Right lobe of liver (tissue), 6 donors: ENCODE measurements around the gene POM121. TPM values are rescaled to one million over a fixed set of nuclear protein-coding genes. Genes with fewer than 3 reads are reported as not detected.
"Not testable (repeated sequence)": the region's sequence is repeated elsewhere in the genome, so short reads cannot be mapped to it uniquely, and the experiment has no call there.

Source experiments
- ATAC-seq, 4 donors: fragments of 200-7000 bp; cut with Tn5 transposase; one replicate each; pipeline ENCODE4 v1.9.1; 2020; ENCODE audit warnings: mild to moderate bottlenecking in 4 of 4, moderate library complexity in 4 of 4
- DNase-seq, 3 donors: peaks; one replicate each; pipeline ENCODE4 v3.0.0-alpha.2; 2020
- H3K27ac ChIP-seq, 3 donors: fragments of 200-600 bp; one replicate each; pipeline ENCODE4 v1.8.0; 2022
- H3K27me3 ChIP-seq, 2 donors: fragments of 200-600 bp; one replicate each; pipeline ENCODE4 v1.8.0; 2022
- H3K36me3 ChIP-seq, 4 donors: fragments of 200-600 bp; sonication (generic) in 1 of 4; one replicate each; pipeline versions ENCODE4 v1.5.1 to v1.8.0; 2017 to 2022; ENCODE audit warnings: control low read depth in 1 of 4
- H3K4me1 ChIP-seq, 4 donors: fragments of 200-600 bp; sonication (generic) in 1 of 4; one replicate each; pipeline versions ENCODE4 v1.5.1 to v1.8.0; 2017 to 2022; ENCODE audit warnings: control low read depth in 1 of 4
- H3K4me3 ChIP-seq, 3 donors: fragments of 200-600 bp; one replicate each; pipeline ENCODE4 v1.8.0; 2022
- H3K9me3 ChIP-seq, 4 donors: fragments of 200-600 bp; sonication (generic) in 1 of 4; one replicate each; pipeline versions ENCODE4 v1.5.1 to v1.8.0; 2017 to 2022; ENCODE audit warnings: control low read depth in 1 of 4
- WGBS: methylation state at CpG from one replicate; pipeline ENCODE4 v1.1.6; 2018; ENCODE audit warnings: low coverage, low lambda C conversion rate; ENCODE audit not compliant: insufficient coverage; ENCODE audit errors: missing lambda C conversion rate; 5-methylcytosine and 5-hydroxymethylcytosine counted together
- intact Hi-C, 2 donors: fragments of 100-400 bp; cut with DNase I; formaldehyde crosslinking; loops; one replicate each; pipeline versions ENCODE4 v1.11.2 to v1.14.1; 2022
- small RNA-seq, 2 experiments: library from RNA; depleted of rRNA; stranded (forward); fragments of <200 nt; gene quantifications; one replicate each; pipeline ENCODE3, GENCODE V24; 2016
- total RNA-seq, 6 experiments: library from RNA; depleted of rRNA in 2 of 6; stranded (reverse); fragments of >200 nt in 2 of 6; fragmentation: NEBNext Ultra II Directional in 3 of 6; extraction: Animal tissue kit (Norgen Biotek cat#: 25700) in 3 of 6; gene quantifications; one replicate each; pipeline versions ENCODE4 v1.1.0 to v1.2.4, GENCODE V29; 2016 to 2023
- donor health status: DM: no; HTN: yes; CAD: no.
- donor health status: DM: no; HTN: no; CAD: no.
- donor health status: DM: no; HTN: no; CAD: no.
- donor health status: DM: no; HTN: yes; CAD: no.
- donor health status: DM: no; HTN: yes; CAD: no.

POM121 gene
- total RNA-seq, 6 experiments from 2014 or later, result 14.2 to 19.0 (median 16.6) TPM

DNA sequence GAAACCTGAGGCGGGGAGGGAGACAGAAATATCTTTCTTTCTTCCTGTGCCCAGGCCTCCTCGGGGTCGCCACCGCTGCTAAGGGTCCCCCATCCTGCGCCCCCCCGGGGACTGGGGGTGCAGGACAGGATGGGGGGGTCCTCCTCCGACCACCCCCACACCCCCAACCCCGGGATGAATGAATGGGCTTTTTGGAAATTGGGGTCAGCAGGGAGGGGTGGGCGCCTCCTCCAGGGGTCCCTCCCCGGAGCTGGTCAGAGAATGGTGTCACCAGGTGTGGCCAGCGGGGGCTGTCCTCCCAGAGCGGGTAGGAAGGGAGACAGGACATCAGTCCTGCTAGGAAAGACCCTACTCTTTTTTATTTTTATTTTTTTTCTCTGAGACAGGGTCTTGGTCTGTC, 51.5 kb downstream of the POM121 start:
- H3K9me3 ChIP-seq, H3K36me3 ChIP-seq, intact Hi-C loops, H3K27me3 ChIP-seq, H3K27ac ChIP-seq, H3K4me1 ChIP-seq, H3K4me3 ChIP-seq: not testable (repeated sequence)
- ATAC-seq, result peak in 1 of 4 donors; percentile 14
- DNase-seq, result peak in 1 of 3 donors; percentile 36
- WGBS, result no CpG with 5 or more reads among the region's 12 CpGs

DNA sequence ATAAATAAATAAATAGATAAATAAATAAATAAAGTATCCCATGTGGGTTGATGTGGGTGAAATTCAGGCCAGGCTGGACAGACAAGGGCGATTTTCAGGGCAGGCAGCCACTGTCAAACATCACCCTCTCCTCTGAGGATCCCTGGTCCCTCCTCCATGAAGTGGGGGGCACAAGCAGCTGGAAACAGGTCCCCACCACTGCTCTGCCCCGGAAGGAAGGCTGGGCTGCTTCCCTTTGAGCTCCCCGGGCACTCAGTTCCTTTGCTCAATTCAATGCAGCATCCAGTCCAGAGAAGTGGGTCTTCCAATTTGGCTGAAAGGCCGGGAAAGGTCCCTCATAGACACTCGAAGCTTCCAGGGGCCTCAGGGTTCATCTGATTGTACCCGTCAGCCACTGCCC, 55.5 kb downstream of the POM121 start:
- H3K9me3 ChIP-seq, H3K36me3 ChIP-seq, H3K27me3 ChIP-seq, H3K4me1 ChIP-seq, intact Hi-C loops, H3K27ac ChIP-seq, H3K4me3 ChIP-seq: not testable (repeated sequence)
- no CpG with 5 or more reads among the region's 6 CpGs for WGBS
- DNase-seq (peak in 1 of 3 donors; percentile 25), ATAC-seq (peak in 1 of 4 donors; percentile 9)

DNA sequence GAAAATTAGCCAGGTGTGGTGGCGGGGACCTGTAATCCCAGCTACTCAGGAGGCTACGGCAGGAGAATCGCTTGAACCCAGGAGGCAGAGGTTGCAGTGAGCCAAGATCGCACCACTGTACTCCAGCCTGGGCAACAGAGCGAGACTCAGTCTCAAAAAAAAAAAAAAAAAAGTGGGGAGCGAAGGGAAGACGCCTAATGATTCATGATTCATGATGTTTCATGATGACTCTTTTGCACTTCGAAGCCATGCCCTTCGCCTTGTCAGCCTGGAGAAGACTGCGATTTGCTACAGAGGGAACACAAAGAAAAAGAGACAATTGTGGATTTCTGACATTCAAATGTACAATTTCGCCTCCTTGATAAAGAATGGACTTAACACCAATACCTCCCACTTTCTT, 57.2 kb downstream of the POM121 start:
- 86% methylated on average over 4 of the region's 11 CpGs for whole genome bisulfite sequencing
- H3K27ac ChIP-seq, H3K36me3 ChIP-seq, intact Hi-C loops, ATAC-seq, DNase-seq, H3K4me1 ChIP-seq, H3K9me3 ChIP-seq, H3K4me3 ChIP-seq, H3K27me3 ChIP-seq: not testable (repeated sequence)

DNA sequence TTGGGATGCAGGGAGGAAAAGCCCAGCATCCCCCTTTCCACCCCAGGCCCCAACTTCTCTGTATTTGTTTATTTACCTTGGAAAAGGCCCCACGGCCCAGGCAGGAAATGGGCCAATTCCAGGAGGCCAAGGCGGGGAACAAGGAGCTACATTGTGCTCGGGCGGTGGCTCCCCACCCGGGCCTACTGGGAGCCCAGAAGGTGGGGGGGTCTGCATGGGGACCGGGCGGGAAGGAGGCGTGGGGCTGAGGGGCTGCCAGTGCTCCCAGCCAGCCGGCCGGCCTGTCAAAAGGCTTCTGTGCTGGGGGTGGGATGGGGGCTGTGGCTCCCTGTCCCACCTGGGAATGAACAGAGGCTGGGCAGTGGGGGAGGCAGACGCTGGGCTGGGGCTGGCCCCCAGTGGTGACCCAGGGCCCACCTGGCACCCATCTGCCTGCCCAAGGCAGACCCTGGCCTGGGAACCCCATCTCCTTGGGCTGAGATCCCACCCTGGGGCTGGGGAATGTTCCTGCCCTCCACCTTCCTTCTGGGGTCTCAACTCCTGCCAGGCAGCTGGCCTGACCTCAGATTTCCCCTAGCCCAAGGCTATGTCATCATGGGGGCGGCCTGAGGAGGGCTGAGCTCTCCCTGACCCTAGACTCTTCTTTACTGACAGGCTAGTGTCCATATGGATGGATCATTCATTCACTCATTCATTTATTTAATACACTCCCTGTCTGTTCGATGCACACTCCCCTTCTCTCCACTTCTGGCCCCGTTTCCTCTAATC, 65.4 kb downstream of the POM121 start:
- intact Hi-C loops, H3K27ac ChIP-seq, H3K36me3 ChIP-seq, H3K4me3 ChIP-seq, H3K9me3 ChIP-seq, H3K4me1 ChIP-seq, H3K27me3 ChIP-seq: not testable (repeated sequence)
- DNase-seq (peak in 2 of 3 donors; percentile 13 to 44), ATAC-seq (peak; percentile 27 to 70 (median 68))
- WGBS, result no CpG with 5 or more reads among the region's 14 CpGs

DNA sequence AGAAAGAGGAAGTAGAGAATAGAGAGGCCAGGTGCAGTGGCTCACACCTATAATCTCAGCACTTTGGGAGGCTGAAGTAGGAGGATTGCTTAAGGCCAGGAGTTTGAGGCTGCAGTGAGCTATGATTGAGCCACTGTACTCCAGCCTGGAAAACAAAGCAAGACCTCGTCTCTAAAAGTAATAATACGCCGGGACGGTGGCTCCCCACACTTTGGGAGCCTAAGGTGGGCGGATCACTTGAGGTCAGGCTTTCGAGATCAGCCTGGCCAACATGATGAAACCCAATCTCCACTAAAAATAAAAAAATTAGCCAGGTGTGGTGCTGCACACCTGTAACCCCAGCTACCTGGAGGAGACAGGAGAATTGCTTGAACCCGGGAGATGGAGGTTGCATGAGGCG, 70.6 kb downstream of the POM121 start:
- H3K4me3 ChIP-seq, ATAC-seq, H3K9me3 ChIP-seq, H3K4me1 ChIP-seq, H3K36me3 ChIP-seq, H3K27ac ChIP-seq, DNase-seq, H3K27me3 ChIP-seq, intact Hi-C loops: not testable (repeated sequence)
- WGBS, result 94% methylated on average over 6 of the region's 8 CpGs

DNA sequence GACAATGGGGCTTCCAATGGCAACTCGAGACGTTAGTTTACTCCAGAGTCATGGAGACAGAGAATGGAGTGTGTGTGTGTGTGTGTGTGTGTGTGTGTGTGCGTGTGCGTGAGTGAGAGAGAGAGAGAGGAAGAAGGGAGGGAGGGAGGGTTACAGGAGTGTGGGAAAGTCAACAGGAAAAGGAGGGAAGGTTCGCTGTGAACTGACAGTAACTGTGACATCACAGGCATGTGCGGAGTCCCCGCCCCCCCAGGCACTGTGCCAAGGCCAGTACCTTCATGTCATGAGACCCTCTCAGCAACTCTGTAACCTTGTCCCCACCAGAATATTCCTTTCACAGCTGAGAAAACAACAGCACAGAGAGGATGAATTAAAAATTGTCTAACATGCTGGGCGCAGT, 72.6 kb downstream of the POM121 start:
- 51% methylated on average over 2 of the region's 8 CpGs for WGBS
- H3K4me1 ChIP-seq, H3K27me3 ChIP-seq, H3K27ac ChIP-seq, H3K36me3 ChIP-seq, H3K4me3 ChIP-seq, intact Hi-C loops, H3K9me3 ChIP-seq, DNase-seq: not testable (repeated sequence)
- peak; percentile 53 to 73 (median 58) for ATAC-seq

DNA sequence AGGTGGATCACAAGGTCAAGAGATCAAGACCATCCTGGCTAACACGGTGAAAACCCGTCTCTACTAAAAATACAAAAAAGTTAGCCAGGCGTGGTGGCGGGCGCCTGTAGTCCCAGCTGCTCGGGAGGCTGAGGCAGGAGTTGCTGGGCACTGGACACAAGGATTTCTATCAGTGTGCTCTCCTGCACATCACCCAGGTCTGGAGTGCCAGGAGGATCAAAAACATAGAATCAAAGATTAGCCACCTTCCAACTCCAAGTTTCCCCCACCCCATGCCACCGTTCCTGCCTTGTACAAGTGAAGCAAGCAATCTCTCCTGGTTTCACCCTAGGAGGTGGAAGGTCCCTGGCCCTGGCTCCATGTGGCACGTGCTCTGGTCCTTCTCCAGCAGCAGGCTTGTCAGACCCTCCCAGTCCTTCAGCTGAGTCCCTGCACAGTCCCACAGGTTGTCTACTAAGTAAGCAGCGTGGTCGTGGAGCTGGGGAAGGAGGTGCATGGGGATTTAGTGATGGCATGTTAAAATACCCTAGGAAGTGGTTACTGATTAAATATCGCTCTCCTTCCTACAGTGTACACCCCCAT, 73.1 kb downstream of the POM121 start:
- H3K4me3 ChIP-seq, intact Hi-C loops, DNase-seq, H3K9me3 ChIP-seq, H3K4me1 ChIP-seq, H3K27me3 ChIP-seq, H3K27ac ChIP-seq, H3K36me3 ChIP-seq: not testable (repeated sequence)
- ATAC-seq, result peak in 2 of 4 donors; percentile 17 to 33
- WGBS, result no CpG with 5 or more reads among the region's 11 CpGs

Small RNA genes within 50 kb of the gene (small RNA-seq; reads per million reads assigned to genes)
- 0 reads per million in 2 experiments for gene RF00019

Other genes starting within 250 kb of the POM121 start
- 10 to 100 TPM in 1 of 6 experiments, 1 to 10 TPM in 5; 1.2 to 10.1 (median 2.5) TPM for gene TYW1B, start 96.9 kb upstream of the POM121 start, total RNA-seq
- under 1 TPM in 4 of 6 experiments, not detected in 2; 0.35 to 0.88 (median 0.72) TPM for gene TRIM74, start 44.4 kb downstream of the POM121 start, total RNA-seq
- gene SPDYE8, start 104.7 kb downstream of the POM121 start, total RNA-seq, result not detected
- gene SPDYE11, start 132.8 kb downstream of the POM121 start, total RNA-seq, result not detected
- not detected for gene SPDYE9, start 160.9 kb downstream of the POM121 start, total RNA-seq